ENCODE results near the gene HERC4.

- no peak for TF ChIP-seq ATF2 (CRISPR knock-in tag; IDR thresholded peaks at IDR 0.05; ENCODE audit: borderline replicate concordance, low read depth)
- TF ChIP-seq ZBTB21 (CRISPR knock-in tag; IDR thresholded peaks at IDR 0.05; ENCODE audit: borderline replicate concordance): no peak
- no peak for TF ChIP-seq CTCF (IDR thresholded peaks at IDR 0.05)
- TF ChIP-seq KAT7 (CRISPR knock-in tag; IDR thresholded peaks at IDR 0.05; ENCODE audit: borderline replicate concordance): peak; percentile 81; the same call in 1 of the 2 replicates
- no peak for TF ChIP-seq ZNF317 (CRISPR knock-in tag; IDR thresholded peaks at IDR 0.05; ENCODE audit: borderline replicate concordance, low read depth)
- no peak for TF ChIP-seq TEAD4 (CRISPR knock-in tag; IDR thresholded peaks at IDR 0.05)
- TF ChIP-seq USF2 (CRISPR knock-in tag; IDR thresholded peaks at IDR 0.05): no peak
- no peak for TF ChIP-seq CBFB (CRISPR knock-in tag; IDR thresholded peaks at IDR 0.05; ENCODE audit: low read depth)
- 0 out of 2 replicates have a peak, but pooled peaks have one; percentile 18 for TF ChIP-seq NR2C2 (CRISPR knock-in tag; IDR thresholded peaks at IDR 0.05)
- TF ChIP-seq E2F5 (CRISPR knock-in tag; IDR thresholded peaks at IDR 0.05): 0 out of 2 replicates have a peak, but pooled peaks have one; percentile 28
- TF ChIP-seq PRDM15 (CRISPR knock-in tag; IDR thresholded peaks at IDR 0.05): no peak
- no peak for TF ChIP-seq AFF4 (CRISPR knock-in tag; IDR thresholded peaks at IDR 0.05; ENCODE audit: borderline replicate concordance)
- no peak for TF ChIP-seq PREB (CRISPR knock-in tag; IDR thresholded peaks at IDR 0.05; ENCODE audit: borderline replicate concordance)
These were observed at the start of gene HERC4 for GRCh38 chr10:68074775-68075549.

Measured in WTC11 (cell line).